Neural progenitor cell (in vitro differentiated cells): ENCODE measurements around the gene YARS1. TPM values are rescaled to one million over a fixed set of nuclear protein-coding genes. Genes with fewer than 3 reads are reported as not detected.

Source experiments
- DNase-seq: peaks from one replicate; pipeline ENCODE4 v3.0.0-alpha.2; 2016; ENCODE audit warnings: low spot score
- H2AFZ ChIP-seq: fragments of 200-600 bp; sonication (generic); replicated peaks from 2 replicates; pipeline ENCODE4 v1.6.1; 2016; ENCODE audit warnings: antibody characterized with exemption
- H3F3A ChIP-seq: fragments of 200-600 bp; sonication (generic); 2 replicates; pipeline ENCODE4 v1.6.1; 2016; ENCODE audit warnings: antibody characterized with exemption, low read depth
- H3K27ac ChIP-seq: fragments of 200-600 bp; sonication (generic); 2 replicates; pipeline ENCODE4 v1.5.1; 2016; ENCODE audit warnings: mild to moderate bottlenecking
- H3K27me3 ChIP-seq: fragments of 200-600 bp; sonication (generic); 2 replicates; pipeline ENCODE4 v1.6.1; 2016; ENCODE audit warnings: mild to moderate bottlenecking, moderate library complexity
- H3K36me3 ChIP-seq: fragments of 200-600 bp; sonication (generic); 2 replicates; pipeline ENCODE4 v1.5.1; 2016
- H3K4me1 ChIP-seq: fragments of 200-600 bp; sonication (generic); 2 replicates; pipeline ENCODE4 v1.6.1; 2016; ENCODE audit warnings: mixed run types
- H3K4me2 ChIP-seq: fragments of 200-600 bp; sonication (generic); 2 replicates; pipeline ENCODE4 v1.6.1; 2016
- H3K4me3 ChIP-seq: fragments of 200-600 bp; sonication (generic); 2 replicates; pipeline ENCODE4 v1.5.1; 2016
- H3K79me2 ChIP-seq: fragments of 200-600 bp; sonication (generic); 2 replicates; pipeline ENCODE4 v1.6.1; 2016; ENCODE audit warnings: low read depth
- H3K9ac ChIP-seq: fragments of 200-600 bp; sonication (generic); 2 replicates; pipeline ENCODE4 v1.6.1; 2016
- H3K9me3 ChIP-seq: fragments of 200-600 bp; sonication (generic); 2 replicates; pipeline ENCODE4 v1.5.1; 2016; ENCODE audit warnings: low read depth
- H4K20me1 ChIP-seq: fragments of 200-600 bp; sonication (generic); 2 replicates; pipeline ENCODE4 v1.6.1; 2016; ENCODE audit warnings: low read depth
- H3K27ac Mint-ChIP-seq: 3 replicates; pipeline ENCODE4 v1.8.0; 2021; ENCODE audit warnings: mixed read lengths
- H3K27me3 Mint-ChIP-seq: 2 replicates; pipeline ENCODE4 v1.8.0; 2022; ENCODE audit warnings: low read depth, mild to moderate bottlenecking, inconsistent platforms, moderate library complexity, mixed read lengths; ENCODE audit not compliant: insufficient read depth
- H3K36me3 Mint-ChIP-seq: 3 replicates; pipeline ENCODE4 v1.8.0; 2021; ENCODE audit warnings: mixed read lengths
- H3K4me1 Mint-ChIP-seq: 3 replicates; pipeline ENCODE4 v1.8.0; 2021; ENCODE audit warnings: mixed read lengths
- H3K4me3 Mint-ChIP-seq: 3 replicates; pipeline ENCODE4 v1.8.0; 2021; ENCODE audit warnings: mild to moderate bottlenecking, moderate library complexity, mixed read lengths
- H3K9me3 Mint-ChIP-seq: 3 replicates; pipeline ENCODE4 v1.8.0; 2020; ENCODE audit warnings: mixed read lengths
- EZH2 ChIP-seq: fragments of 200-600 bp; sonication (generic); IDR thresholded peaks from 2 replicates; pipeline ENCODE4 v1.6.1; 2017; ENCODE audit warnings: antibody characterized with exemption, mild to moderate bottlenecking, moderate library complexity
- EZH2phosphoT487 ChIP-seq: fragments of 200-600 bp; sonication (generic); IDR thresholded peaks from 2 replicates; pipeline ENCODE4 v1.6.1; 2017; ENCODE audit warnings: antibody characterized with exemption
- total RNA-seq: library from RNA; depleted of rRNA; stranded (reverse); fragments of >200 nt; gene quantifications from 2 replicates; pipeline ENCODE4 v1.2.3, GENCODE V29; 2015; ENCODE audit warnings: low replicate concordance
- TF ChIP-seq, protein P1 (sequence below): fragments of 200-600 bp; sonication (generic); IDR thresholded peaks from 2 replicates; pipeline ENCODE4 v1.5.1; 2017; ENCODE audit warnings: antibody characterized with exemption, mild to moderate bottlenecking

Gene YARS1
- total RNA-seq, 1 donor from 2014 or later: 38.2 TPM

GRCh38 chr1:32742199-32742947, 74.8 kb downstream of the YARS1 start:
- Histone ChIP-seq H3K4me1 (peaks cover 34% of the 10 kb centered on the region), H3K4me3 (peak overlapping the region; percentile 83), H3K79me2 (no peaks in the 10 kb centered on the region), H2AFZ (peak overlapping the region; percentile 89), H3K9ac (no peak overlapping the region), H3K36me3 (no peaks in the 10 kb centered on the region), H3K4me2 (peak overlapping the region; percentile 97), H3K27me3 (peaks cover 14% of the 10 kb centered on the region), H4K20me1 (peaks cover 13% of the 10 kb centered on the region), H3F3A (peaks cover 45% of the 10 kb centered on the region), H3K9me3 (no peaks in the 10 kb centered on the region), H3K27ac (no peak overlapping the region)
- Mint-ChIP-seq H3K4me3 (peak overlapping the region; percentile 83), H3K27me3 (peaks cover 13% of the 10 kb centered on the region), H3K27ac (no peak overlapping the region), H3K36me3 (no peaks in the 10 kb centered on the region), H3K4me1 (peaks cover 23% of the 10 kb centered on the region), H3K9me3 (no peaks in the 10 kb centered on the region)
- DNase-seq: peak; percentile 42
- TF ChIP-seq, protein P1, sequence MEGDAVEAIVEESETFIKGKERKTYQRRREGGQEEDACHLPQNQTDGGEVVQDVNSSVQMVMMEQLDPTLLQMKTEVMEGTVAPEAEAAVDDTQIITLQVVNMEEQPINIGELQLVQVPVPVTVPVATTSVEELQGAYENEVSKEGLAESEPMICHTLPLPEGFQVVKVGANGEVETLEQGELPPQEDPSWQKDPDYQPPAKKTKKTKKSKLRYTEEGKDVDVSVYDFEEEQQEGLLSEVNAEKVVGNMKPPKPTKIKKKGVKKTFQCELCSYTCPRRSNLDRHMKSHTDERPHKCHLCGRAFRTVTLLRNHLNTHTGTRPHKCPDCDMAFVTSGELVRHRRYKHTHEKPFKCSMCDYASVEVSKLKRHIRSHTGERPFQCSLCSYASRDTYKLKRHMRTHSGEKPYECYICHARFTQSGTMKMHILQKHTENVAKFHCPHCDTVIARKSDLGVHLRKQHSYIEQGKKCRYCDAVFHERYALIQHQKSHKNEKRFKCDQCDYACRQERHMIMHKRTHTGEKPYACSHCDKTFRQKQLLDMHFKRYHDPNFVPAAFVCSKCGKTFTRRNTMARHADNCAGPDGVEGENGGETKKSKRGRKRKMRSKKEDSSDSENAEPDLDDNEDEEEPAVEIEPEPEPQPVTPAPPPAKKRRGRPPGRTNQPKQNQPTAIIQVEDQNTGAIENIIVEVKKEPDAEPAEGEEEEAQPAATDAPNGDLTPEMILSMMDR: no peak

- DNase-seq: peak; percentile 66
- Histone ChIP-seq H3K4me3 (peak overlapping the region; percentile 83), H3K27me3 (peaks cover 14% of the 10 kb centered on the region), H4K20me1 (peaks cover 14% of the 10 kb centered on the region), H3K9ac (no peak overlapping the region), H2AFZ (peak overlapping the region; percentile 89), H3F3A (peaks cover 53% of the 10 kb centered on the region), H3K4me1 (peaks cover 42% of the 10 kb centered on the region), H3K79me2 (no peaks in the 10 kb centered on the region), H3K9me3 (no peaks in the 10 kb centered on the region), H3K36me3 (no peaks in the 10 kb centered on the region), H3K27ac (no peak overlapping the region), H3K4me2 (peak overlapping the region; percentile 97)
- Mint-ChIP-seq H3K4me1 (peaks cover 31% of the 10 kb centered on the region), H3K27me3 (peaks cover 17% of the 10 kb centered on the region), H3K27ac (no peak overlapping the region), H3K9me3 (no peaks in the 10 kb centered on the region), H3K36me3 (no peaks in the 10 kb centered on the region), H3K4me3 (peak overlapping the region; percentile 89)
- TF ChIP-seq EZH2: no peak
- TF ChIP-seq, protein P1: peak; percentile 48
Observed at GRCh38 chr1:32741413-32742198, 75.6 kb downstream of the YARS1 start.

GRCh38 chr1:32741059-32741412, 76.1 kb downstream of the YARS1 start:
- Mint-ChIP-seq H3K27ac (no peak overlapping the region), H3K27me3 (peaks cover 18% of the 10 kb centered on the region), H3K36me3 (no peaks in the 10 kb centered on the region), H3K4me1 (peaks cover 33% of the 10 kb centered on the region), H3K9me3 (no peaks in the 10 kb centered on the region), H3K4me3 (peak overlapping the region; percentile 89)
- TF ChIP-seq, protein P1: no peak
- TF ChIP-seq EZH2phosphoT487 (no peak), EZH2 (no peak)
- Histone ChIP-seq H3K4me1 (peaks cover 47% of the 10 kb centered on the region), H3K79me2 (no peaks in the 10 kb centered on the region), H4K20me1 (peaks cover 16% of the 10 kb centered on the region), H3K4me2 (peak overlapping the region; percentile 97), H3F3A (peaks cover 58% of the 10 kb centered on the region), H3K9me3 (no peaks in the 10 kb centered on the region), H3K4me3 (peak overlapping the region; percentile 68), H3K36me3 (no peaks in the 10 kb centered on the region), H3K27ac (no peak overlapping the region), H2AFZ (peak overlapping the region; percentile 72), H3K27me3 (peaks cover 14% of the 10 kb centered on the region), H3K9ac (no peak overlapping the region)
- DNase-seq: no peak
